HG03354 (cell line): Measurements from ENCODE around the gene CLSTN1.
"Not testable (repeated sequence)": the region's sequence is repeated elsewhere in the genome, so short reads cannot be mapped to it uniquely, and the experiment has no call there.

Experiments used
- ATAC-seq: cut with Tn5 transposase; IDR thresholded peaks from one replicate; pipeline ENCODE4 v1.9.1; 2021; ENCODE audit warnings: mild to moderate bottlenecking; ENCODE audit not compliant: unreplicated experiment, poor library complexity, severe bottlenecking

The CLSTN1 gene

DNA sequence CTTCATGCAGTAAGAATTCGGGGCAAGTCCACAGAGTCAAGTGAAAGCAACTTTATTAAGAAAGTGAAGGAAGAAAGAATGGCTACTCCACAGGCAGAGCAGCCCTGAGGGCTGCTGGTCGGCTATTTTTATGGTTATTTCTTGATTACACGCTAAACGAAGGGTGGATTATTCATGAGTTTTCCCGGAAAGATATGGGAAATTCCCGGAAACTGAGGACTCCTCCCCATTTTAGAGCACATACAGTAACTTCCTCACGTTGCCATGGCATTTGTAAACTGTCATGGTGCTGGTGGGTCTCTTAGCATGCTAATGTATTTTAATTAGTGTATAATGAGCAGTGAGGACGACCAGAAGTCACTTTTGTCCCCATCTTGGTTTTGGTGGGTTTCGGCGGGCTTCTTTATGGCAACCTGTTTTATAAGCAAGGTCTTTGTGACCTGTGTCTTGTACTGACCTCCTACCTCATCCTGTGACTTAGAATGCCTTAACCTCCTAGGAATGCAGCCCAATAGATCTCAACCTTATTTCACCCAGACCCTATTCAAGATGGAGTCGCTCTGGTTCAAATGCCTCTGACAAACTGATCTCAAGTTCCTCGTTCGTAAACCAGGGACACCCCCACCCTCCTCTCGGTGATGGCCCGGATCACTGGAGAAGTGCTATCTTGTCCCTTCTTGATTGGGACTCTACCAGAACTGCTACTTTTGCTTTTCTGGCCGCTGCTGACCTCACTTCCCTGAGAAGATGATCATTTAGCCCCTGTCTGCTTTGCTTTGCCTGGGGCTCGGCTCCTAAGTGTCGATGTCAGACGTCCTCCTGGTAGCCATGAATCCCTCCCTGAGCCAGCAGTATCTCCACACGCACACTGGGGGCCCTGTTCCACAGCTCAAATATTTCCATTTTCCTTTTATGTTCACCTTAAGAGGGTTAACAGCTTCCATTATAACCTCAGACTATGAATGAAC, 48.8 kb downstream of the CLSTN1 start:
- no peak for ATAC-seq

DNA sequence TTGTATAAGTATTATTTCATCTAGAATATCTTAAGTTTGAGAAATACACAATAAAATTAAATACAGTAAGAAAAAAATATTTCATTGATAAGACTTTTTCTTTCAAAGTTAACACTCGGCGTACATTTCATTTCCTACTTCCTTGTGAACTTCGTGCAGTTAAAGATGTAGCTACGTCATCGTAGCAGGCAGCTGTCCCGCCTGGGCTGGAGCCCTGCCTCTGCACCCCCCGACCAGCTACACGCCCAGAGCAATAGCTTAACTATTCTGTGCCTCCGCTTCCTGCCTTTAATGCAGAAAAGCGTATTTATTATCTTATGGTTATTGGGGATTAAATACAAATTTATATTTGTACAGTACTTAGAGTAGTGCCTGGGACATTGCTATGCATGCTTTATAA, 53.5 kb downstream of the CLSTN1 start:
- ATAC-seq: no peak

DNA sequence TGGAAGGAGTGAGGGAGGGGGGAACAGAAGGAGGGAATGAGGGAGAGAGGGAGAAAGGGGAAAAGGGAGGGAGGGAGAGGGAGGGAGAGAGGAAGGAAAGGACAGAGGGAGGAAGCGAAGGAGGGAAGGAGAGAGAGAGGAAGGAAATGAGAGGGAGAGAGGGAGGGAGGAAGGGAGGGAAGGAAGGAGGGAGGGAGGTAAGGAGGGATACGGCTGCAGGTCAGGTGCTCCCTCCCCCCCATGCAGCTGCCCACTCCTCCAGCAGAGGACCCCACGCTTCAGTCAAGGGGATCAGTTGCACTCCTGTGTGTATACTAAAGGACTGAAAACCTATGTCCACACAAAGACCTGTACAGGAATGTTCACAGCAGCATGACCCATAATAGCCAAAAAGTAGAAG, 54.8 kb downstream of the CLSTN1 start:
- no peak for ATAC-seq

DNA sequence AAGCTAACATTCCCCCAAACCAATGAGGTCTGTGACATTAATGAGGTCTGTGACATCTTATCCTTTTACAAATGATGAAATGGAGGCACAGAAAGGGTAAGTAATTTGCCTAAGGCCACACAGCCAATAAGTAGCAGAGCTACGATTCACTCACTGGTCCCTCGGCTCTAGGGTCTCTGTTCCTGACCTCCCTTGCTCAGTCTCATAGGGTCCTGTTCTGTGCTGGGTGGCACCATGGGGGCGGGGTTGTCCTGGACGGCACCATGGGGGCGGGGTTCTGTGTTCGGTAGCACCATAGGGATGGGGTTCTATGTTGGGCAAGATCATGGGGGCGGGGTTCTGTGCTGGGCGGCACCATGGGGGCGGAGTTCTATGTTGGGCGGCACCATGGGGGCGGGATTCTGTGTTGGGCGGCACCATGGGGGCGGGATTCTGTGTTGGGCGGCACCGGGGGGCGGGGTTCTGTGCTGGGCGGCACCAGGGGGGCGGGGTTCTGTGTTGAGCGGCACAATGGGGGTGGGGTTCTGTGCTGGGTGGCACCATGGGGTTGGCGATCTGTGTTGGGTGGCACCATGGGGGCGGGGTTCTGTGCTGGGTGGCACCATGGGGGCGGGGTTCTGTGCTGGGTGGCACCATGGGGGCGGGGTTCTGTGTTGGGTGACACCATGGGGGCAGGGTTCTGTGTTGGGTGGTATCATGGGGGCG, 55.6 kb downstream of the CLSTN1 start:
- ATAC-seq: no peak

DNA sequence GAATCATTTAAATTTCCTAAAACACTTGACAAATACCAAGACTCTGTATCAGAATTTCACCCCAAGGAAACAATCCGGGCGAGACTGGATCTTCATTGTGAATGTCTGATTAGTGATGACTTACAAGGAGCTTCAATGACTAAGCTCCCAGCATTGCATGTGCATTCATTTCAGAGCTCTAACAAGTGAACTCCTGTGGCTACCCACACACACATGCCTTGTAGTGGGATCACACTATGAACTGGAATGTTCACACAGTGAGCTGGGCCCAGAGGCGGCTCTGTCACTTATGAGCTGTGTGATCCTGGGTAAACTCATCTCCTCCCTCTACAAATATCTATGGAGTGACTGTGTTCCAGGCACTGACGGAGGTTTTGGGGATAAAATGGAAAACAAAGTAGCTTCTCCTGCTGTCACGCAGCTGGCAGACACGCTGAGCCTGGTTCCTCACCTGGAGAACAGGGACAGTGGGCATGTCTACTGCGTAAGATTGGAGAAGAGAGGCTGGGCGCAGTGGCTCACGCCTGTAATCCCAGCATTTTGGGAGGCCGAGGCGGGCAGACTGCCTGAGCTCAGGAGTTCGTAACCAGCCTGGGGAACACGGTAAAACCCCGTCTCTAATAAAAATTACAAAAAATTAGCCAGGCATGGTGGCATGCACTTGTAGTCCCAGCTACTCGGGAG, 56.9 kb downstream of the CLSTN1 start:
- no peak for ATAC-seq

DNA sequence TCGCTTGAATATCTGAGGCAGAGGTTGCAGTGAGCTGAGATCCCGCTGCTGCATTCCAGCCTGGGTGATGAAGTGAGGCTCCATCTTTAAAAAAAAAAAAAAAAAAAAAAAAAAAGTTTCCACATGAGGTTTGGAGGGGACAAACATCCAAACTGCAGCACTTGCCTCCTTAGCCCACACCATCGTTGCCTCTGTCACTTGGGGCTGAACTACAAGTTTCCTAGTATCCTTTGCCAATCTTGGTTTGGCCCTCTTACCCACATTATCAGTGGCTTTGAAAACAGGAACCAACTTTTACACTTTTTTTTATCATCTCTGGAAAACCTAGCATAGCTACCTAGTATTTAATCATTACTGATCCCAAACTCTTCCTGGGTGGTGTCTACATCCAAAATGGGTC, 59.2 kb downstream of the CLSTN1 start:
- ATAC-seq: no peak

DNA sequence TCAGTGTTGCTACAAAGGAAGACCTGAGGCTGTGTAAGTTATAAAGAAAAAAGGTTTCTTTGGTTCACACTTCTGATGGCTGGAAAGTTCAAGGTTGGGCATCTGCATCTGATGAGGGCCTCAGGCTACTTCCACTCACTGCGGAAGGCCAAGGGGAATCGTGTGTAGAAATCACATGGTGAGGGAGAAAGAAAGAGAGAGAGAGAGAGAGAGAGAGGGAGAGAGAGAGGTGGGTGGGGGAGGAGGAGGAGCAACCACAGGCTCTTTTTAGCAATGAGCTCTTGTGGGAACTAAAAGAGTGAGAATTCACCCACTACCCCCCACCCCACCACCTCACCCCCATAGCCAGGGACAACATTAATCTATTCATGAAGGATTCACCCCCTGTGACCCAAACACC, 59.9 kb downstream of the CLSTN1 start:
- no peak for ATAC-seq

DNA sequence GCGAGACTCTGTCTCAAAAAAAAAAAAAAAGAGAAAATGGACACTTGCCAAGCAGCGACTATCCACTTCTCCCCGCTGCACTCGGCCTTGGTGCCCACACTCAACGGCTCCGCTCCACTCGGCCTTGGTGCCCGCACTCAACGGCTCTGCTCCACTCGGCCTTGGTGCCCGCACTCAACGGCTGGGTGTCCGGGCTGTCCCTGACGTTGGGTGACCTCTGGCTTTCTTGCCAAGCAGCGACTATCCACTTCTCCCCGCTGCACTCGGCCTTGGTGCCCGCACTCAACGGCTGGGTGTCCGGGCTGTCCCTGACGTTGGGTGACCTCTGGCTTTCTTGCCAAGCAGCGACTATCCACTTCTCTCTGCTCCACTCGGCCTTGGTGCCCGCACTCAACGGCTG, 61.3 kb downstream of the CLSTN1 start:
- ATAC-seq: not testable (repeated sequence)

DNA sequence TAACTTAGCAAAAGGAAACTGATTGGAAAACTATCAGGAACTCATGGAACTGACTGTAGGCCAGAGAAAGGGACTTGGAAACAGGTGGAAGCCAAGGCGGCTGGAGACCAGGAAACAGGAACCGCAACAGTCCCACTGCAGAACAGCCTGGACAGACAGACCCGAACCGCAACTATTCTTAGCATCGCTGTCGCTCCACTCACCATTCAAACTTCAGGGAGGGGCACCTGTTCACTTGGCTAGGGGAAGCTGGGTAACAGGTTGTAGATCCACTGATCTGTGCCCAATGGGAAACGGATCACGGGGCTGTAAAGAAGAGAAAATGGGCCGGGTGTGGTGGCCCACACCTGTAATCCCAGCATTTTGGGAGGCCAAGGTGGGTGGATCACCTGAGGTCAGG, 61.9 kb downstream of the CLSTN1 start:
- ATAC-seq: no peak

DNA sequence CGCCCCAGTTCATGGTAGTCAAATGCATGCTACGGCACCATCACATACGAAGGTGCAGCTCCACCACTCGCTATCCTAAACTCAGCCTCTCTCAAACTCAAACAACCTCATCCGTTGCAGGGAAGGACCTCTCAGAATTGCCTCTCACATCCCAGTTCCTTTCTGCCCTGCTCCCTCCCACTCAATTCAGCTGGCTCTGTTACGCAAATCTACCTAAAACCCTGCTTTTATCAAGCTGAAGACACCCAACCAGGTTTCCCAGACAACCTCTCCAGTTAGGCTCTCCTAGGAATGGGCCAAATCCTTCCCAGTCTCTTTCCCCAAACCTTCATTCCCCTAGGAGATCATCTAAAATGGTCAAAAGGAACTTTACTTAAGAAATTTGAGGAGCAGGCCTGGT, 62.9 kb downstream of the CLSTN1 start:
- no peak for ATAC-seq

DNA sequence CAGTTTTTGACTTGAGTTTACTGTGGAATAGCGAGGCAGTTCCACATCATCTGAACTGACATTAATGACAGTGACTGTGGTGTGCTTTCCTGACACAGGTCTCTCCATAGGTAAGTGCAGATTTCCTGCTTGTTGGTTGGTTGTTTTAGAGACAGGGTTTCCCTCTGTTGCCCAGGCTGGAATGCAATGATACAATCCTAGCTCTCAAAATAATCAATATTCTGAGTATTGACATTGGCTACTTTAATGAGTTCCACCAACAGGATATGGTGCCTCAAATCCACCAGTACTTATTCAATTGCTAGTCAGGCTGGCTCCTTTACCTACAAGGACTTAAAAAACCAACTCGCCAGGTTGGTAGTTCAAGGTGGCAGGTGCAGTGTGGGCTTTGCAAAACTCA, 63.8 kb downstream of the CLSTN1 start:
- no peak for ATAC-seq

DNA sequence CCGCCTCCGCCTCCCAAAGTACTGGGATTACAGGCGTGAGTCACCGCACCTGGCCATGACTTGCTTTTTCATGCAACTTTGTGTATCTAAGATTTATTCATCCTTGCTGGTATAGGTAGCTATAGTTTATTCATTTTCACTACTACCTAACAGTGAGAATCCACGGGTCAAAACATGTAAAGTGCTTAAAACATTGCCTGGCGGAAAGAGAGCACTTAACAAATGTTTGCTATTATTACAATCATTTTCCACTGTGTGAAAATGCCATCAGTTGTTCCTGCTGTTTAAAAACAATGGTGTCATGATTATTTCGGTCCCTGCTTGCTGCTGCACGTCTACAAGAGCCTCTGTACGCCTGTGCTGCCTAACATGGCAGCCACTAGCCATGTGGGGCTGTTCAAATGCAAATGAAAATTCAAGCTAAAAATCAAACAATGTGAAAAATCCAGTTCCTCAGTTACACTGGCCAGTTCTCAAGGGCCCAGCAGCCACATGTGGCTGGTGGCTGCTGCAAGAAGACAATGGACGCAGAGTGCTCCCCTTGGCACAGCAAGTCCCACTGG, 65.1 kb downstream of the CLSTN1 start:
- ATAC-seq: no peak

DNA sequence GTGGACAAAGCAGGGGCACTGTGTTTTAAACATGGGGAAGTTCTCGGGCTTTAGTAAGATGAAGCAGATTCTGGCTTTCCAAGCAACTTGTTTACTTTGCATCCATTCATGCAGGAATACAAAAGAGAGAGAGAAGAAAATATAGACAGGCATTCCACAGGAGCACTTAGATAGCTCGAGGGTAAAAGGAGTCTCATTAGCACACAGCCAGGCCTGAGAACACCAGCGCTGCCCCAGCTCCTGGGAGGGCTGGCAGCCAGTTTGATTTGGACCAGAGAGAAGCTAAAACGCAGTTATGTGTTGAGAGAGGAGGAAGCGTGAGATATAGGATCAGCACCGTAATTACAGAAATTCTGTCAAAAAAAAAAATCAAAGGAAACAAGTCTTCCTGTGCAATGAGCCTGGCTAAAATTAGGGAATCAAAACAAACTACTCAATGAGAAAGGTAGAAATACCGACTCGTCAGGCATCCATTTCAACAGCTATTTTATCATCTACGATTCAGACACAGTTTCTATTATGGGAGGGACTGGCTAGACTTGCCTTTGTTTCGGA, 68.2 kb downstream of the CLSTN1 start:
- no peak for ATAC-seq

DNA sequence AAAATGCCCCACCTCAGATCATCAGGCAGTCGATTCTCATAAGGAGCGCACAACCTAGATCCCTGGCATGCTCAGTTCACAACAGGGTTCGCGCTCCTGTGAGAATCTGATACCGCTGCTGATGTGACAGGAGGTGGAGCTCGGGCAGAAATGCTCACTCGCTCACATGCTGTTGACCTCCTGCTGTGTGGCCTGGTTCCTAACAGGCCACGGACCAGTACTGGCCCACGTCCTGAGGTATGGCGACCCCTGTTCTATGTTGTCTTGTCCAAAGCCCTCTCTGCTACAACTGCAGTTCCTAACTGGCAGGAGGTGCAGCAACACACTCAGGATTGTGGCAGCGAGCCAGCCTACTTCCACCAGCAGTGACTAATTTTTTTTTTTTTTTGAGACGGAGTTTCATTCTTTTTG, 70.6 kb downstream of the CLSTN1 start:
- ATAC-seq: no peak

DNA sequence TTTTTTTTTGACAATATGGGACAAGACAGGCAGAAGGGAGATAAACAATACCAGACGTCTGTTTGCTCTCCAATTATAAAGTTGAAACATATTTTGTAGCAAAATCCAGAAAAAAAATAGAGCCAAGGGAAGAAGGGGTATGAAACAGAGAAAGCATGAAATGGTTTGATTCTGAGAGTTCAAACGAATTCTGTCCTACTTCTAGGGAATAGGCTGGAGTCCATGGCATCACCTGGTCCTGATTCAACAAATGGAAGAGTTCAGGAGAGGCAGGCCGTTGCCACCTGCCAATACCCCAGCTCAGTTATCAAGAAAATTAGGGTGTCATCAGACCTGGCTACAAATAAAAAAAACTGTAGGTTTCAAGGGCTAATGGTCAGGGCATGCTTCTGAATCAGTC, 71.8 kb downstream of the CLSTN1 start:
- ATAC-seq: no peak

DNA sequence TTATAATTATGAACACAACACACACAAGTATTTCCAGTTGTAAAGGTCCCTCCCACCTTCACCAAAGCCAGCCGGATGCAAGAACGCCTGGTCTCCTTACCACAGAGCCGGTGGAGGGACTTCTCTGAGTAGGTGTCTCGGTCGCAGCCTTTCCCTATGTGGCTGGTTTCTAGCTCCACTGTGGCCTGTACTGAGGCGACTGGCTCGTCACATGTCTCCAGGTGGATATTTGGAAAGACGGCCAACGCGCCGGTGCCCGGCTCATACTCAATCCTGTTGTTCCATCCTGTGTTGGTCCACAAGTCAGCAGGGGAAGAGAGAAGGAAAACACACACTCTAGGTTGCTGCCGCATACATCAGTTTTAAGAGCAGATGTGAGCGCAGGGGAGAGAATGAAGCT, 74.4 kb downstream of the CLSTN1 start:
- no peak for ATAC-seq

DNA sequence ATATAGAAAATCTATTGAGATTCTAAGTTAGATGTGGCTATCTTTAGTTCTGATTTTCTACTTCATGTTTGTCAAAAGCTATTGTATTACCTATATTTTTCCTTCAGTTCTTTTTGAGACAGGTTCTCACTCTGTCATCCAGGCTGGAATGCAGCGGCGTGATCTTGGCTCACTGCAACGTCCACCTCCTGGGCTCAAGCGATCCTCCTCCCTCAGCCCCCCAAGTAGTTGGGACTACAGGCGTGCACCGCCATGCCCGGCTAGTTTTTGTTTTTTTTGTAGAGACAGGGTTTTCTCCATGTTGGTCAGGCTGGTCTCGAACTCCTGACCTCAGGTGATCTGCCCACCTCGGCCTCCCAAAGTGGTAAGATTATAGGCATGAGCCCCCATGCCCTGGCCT, 75.4 kb downstream of the CLSTN1 start:
- not testable (repeated sequence) for ATAC-seq

DNA sequence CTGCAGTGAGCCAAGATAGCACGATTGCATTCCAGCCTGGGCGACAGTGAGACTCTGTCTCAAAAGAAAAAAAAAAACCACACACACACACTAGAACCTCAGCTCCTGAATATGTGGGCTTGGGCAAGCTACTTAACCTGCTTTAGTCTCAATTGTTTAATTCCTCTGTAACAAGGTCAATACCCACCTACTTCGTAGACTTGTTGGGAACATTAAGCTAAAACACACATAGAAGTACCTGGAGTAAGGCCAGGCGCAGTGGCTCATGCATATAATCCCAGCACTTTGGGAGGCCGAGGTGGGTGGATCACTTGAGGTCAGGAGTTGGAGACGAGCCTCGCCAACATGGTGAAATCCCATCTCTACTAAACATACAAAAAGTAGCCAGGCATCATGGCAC, 77.1 kb downstream of the CLSTN1 start:
- no peak for ATAC-seq

DNA sequence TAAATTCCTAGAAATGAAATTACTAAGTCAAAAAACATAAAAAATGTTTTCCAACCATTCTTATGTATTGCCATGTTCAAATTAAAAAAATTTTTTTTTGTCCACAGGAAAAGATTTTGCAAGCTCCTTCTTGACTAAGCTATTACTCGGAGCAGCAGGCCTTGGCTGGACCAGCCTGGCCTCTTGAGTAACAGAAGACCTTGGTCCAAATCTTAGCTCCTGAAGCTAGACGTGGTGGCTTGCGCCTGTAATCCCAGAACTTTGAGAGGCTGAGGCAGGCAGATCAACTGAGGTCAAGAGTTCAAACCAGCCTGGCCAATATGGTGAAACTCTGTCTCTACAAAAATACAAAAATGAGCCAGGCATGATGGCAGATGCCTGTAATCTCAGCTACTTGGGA, 77.6 kb downstream of the CLSTN1 start:
- ATAC-seq: no peak
